ENCODE results near the gene NOA1.

GRCh38 chr4:56986192-56986591, 8.8 kb upstream of the NOA1 start:
- no peak for TF ChIP-seq CTCF (IDR thresholded peaks at IDR 0.05)
- no peak for TF ChIP-seq POLR2AphosphoS5 (IDR thresholded peaks at IDR 0.05)
- TF ChIP-seq EP300 (IDR thresholded peaks at IDR 0.05) = no peak
